CD4-positive, CD25-positive, alpha-beta regulatory T cell (primary cell): ENCODE measurements around the gene TACR1. TPM values are rescaled to one million over a fixed set of nuclear protein-coding genes. Genes with fewer than 3 reads are reported as not detected.
A peak's percentile ranks its signal among the peaks of the same experiment; 100 is the strongest.
"Not testable (repeated sequence)": the region's sequence is repeated elsewhere in the genome, so short reads cannot be mapped to it uniquely, and the experiment has no call there.

Source experiments
- ATAC-seq, 2 donors: fragments of 150-1000 bp; cut with Tn5 transposase; one replicate each; pipeline ENCODE4 v1.10.0; 2021; ENCODE audit warnings: low read depth in 2 of 2, moderate number of reproducible peaks in 2 of 2, moderate library complexity in 1 of 2
- DNase-seq, 3 donors: peaks; one replicate each; pipeline versions ENCODE4 v3.0.0 to v3.0.0-alpha.2; 2012 to 2022; ENCODE audit warnings: mixed read lengths in 1 of 3
- H3K27ac ChIP-seq: one replicate; pipeline ENCODE4 v1.7.0; 2013; ENCODE audit warnings: mild to moderate bottlenecking, low read length; ENCODE audit not compliant: insufficient read depth, poor library complexity, severe bottlenecking
- H3K27me3 ChIP-seq: one replicate; pipeline ENCODE4 v1.7.0; 2013; ENCODE audit warnings: low read length; ENCODE audit not compliant: control insufficient read depth, insufficient read depth
- H3K36me3 ChIP-seq: one replicate; pipeline ENCODE4 v1.7.0; 2013; ENCODE audit warnings: mild to moderate bottlenecking, low read length, moderate library complexity; ENCODE audit not compliant: control insufficient read depth, insufficient read depth
- H3K4me1 ChIP-seq: 2 replicates; pipeline ENCODE4 v1.7.0; 2013; ENCODE audit warnings: mild to moderate bottlenecking, low read length; ENCODE audit not compliant: insufficient read depth, control insufficient read depth, poor library complexity, severe bottlenecking
- H3K4me3 ChIP-seq: one replicate; pipeline ENCODE4 v1.7.0; 2013; ENCODE audit warnings: low read depth, mild to moderate bottlenecking, low read length, moderate library complexity
- H3K9me3 ChIP-seq, 2 experiments: 1 replicate in 1 of 2; 2 replicates in 1 of 2; pipeline ENCODE4 v1.7.0; 2013; ENCODE audit warnings: low read length in 2 of 2, mild to moderate bottlenecking in 1 of 2, moderate library complexity in 1 of 2; ENCODE audit not compliant: control insufficient read depth in 2 of 2
- H3K27ac Mint-ChIP-seq, 3 donors: one replicate each; pipeline ENCODE4 v1.8.0; 2020 to 2022; ENCODE audit warnings: mild to moderate bottlenecking in 3 of 3, mixed read lengths in 3 of 3, moderate library complexity in 2 of 3
- H3K27me3 Mint-ChIP-seq: one replicate; pipeline ENCODE4 v1.8.0; 2022; ENCODE audit warnings: mild to moderate bottlenecking, mixed read lengths
- H3K36me3 Mint-ChIP-seq: one replicate; pipeline ENCODE4 v1.8.0; 2020; ENCODE audit warnings: mixed read lengths
- H3K4me1 Mint-ChIP-seq, 4 donors: one replicate each; pipeline ENCODE4 v1.8.0; 2020 to 2022; ENCODE audit warnings: mixed read lengths in 4 of 4, mild to moderate bottlenecking in 1 of 4
- H3K4me3 Mint-ChIP-seq, 4 donors: one replicate each; pipeline ENCODE4 v1.8.0; 2020 to 2022; ENCODE audit warnings: mild to moderate bottlenecking in 4 of 4, mixed read lengths in 4 of 4, moderate library complexity in 3 of 4
- H3K9me3 Mint-ChIP-seq, 7 donors: one replicate each; pipeline ENCODE4 v1.8.0; 2020 to 2022; ENCODE audit warnings: mixed read lengths in 7 of 7, mild to moderate bottlenecking in 3 of 7, moderate library complexity in 2 of 7
- polyA plus RNA-seq, 4 donors: library from polyadenylated mRNA; unstranded; fragments of 300-500 nt; fragmentation: Illumina TruSeq; gene quantifications; one replicate each; pipeline ENCODE4 v1.2.3, GENCODE V29; 2021
- total RNA-seq: library from RNA; stranded (reverse); gene quantifications from one replicate; pipeline ENCODE4 v1.2.3, GENCODE V29; 2022

Gene TACR1
- total RNA-seq (not detected), polyA plus RNA-seq (under 1 TPM in 1 of 4 donors, not detected in 3; 0.09 TPM)

- DNase-seq (peak in 2 of 3 donors; percentile 27 to 59), ATAC-seq (no peak)
- H3K4me1 Mint-ChIP-seq: peaks cover 0 to 17% (median 4%) of the 10 kb centered on the region in 4 donors
- H3K27me3 Mint-ChIP-seq: peaks cover 74% of the 10 kb centered on the region
- peak within 1 kb of the TSS in 3 of 4 donors; percentile 24 to 78 (median 42) for H3K4me3 Mint-ChIP-seq
- no peak within 1 kb of the TSS for H3K27ac Mint-ChIP-seq
- no peaks in the 10 kb centered on the region for H3K9me3 ChIP-seq
- peaks cover 0 to 5% (median 1%) of the 10 kb centered on the region in 7 donors for H3K9me3 Mint-ChIP-seq
- no peak within 1 kb of the TSS for H3K4me3 ChIP-seq
- peaks cover 23% of the 10 kb centered on the region for H3K27me3 ChIP-seq
- no peaks in the 10 kb centered on the region for H3K36me3 Mint-ChIP-seq
- no peaks in the 10 kb centered on the region for H3K36me3 ChIP-seq
- peaks cover 5% of the 10 kb centered on the region for H3K4me1 ChIP-seq
- H3K27ac ChIP-seq: no peak within 1 kb of the TSS
Observed at GRCh38 chr2:75199428-75200011, at the start of gene TACR1. Gene TACR1 (minus strand): TSS chr2:75199520. CDS start chr2:75198934, 586 bp downstream.

GRCh38 chr2:75248581-75248980 lies 49.3 kb upstream of the TACR1 start:
- not testable (repeated sequence) for H3K27ac ChIP-seq, H3K27ac Mint-ChIP-seq, H3K4me3 Mint-ChIP-seq, H3K27me3 ChIP-seq, H3K9me3 ChIP-seq, H3K4me1 Mint-ChIP-seq, H3K36me3 Mint-ChIP-seq, H3K36me3 ChIP-seq, H3K4me3 ChIP-seq, ATAC-seq, DNase-seq, H3K4me1 ChIP-seq
- Mint-ChIP-seq H3K27me3 (peaks cover 15% of the 10 kb centered on the region), H3K9me3 (peaks cover 0 to 12% (median 5%) of the 10 kb centered on the region in 7 donors)

GRCh38 chr2:75246441-75247167 lies 47.3 kb upstream of the TACR1 start:
- Histone ChIP-seq H3K9me3 (peaks cover 0 to 5% of the 10 kb centered on the region in 2 experiments), H3K4me1 (no peaks in the 10 kb centered on the region), H3K36me3 (no peaks in the 10 kb centered on the region), H3K27me3 (no peaks in the 10 kb centered on the region), H3K27ac (no peak overlapping the region), H3K4me3 (no peak overlapping the region)
- Mint-ChIP-seq H3K9me3 (peaks cover 0 to 23% (median 6%) of the 10 kb centered on the region in 7 donors), H3K36me3 (no peaks in the 10 kb centered on the region), H3K4me3 (no peak overlapping the region), H3K27ac (no peak overlapping the region), H3K4me1 (no peaks in the 10 kb centered on the region), H3K27me3 (peaks cover 10% of the 10 kb centered on the region)
- DNase-seq: no peak
- ATAC-seq: no peak

- H3K36me3 Mint-ChIP-seq: no peaks in the 10 kb centered on the region
Observed at GRCh38 chr2:75243219-75243618, 43.9 kb upstream of the TACR1 start.

GRCh38 chr2:75241696-75242095 lies 42.4 kb upstream of the TACR1 start:
- Mint-ChIP-seq H3K27me3 (peaks cover 8% of the 10 kb centered on the region), H3K4me1 (no peaks in the 10 kb centered on the region), H3K27ac (no peak overlapping the region), H3K4me3 (no peak overlapping the region), H3K9me3 (peaks cover 0 to 18% (median 5%) of the 10 kb centered on the region in 7 donors), H3K36me3 (no peaks in the 10 kb centered on the region)
- ATAC-seq (no peak), DNase-seq (peak in 1 of 3 donors; percentile 1)
- no peak overlapping the region for H3K4me3 ChIP-seq
- no peaks in the 10 kb centered on the region for H3K36me3 ChIP-seq
- no peak overlapping the region for H3K27ac ChIP-seq
- no peaks in the 10 kb centered on the region for H3K9me3 ChIP-seq
- H3K4me1 ChIP-seq: no peaks in the 10 kb centered on the region
- H3K27me3 ChIP-seq: no peaks in the 10 kb centered on the region

More at GRCh38 chr2:75243219-75243618, 43.9 kb upstream of the TACR1 start:
- no peaks in the 10 kb centered on the region for H3K4me1 Mint-ChIP-seq
- H3K4me3 Mint-ChIP-seq: no peak overlapping the region
- Histone ChIP-seq H3K27me3 (no peaks in the 10 kb centered on the region), H3K4me3 (no peak overlapping the region), H3K4me1 (no peaks in the 10 kb centered on the region), H3K27ac (no peak overlapping the region), H3K36me3 (no peaks in the 10 kb centered on the region), H3K9me3 (no peaks in the 10 kb centered on the region)
- no peak for ATAC-seq
- no peak overlapping the region for H3K27ac Mint-ChIP-seq
- DNase-seq: no peak
- H3K27me3 Mint-ChIP-seq: peaks cover 12% of the 10 kb centered on the region
- H3K9me3 Mint-ChIP-seq: peaks cover 0 to 18% (median 5%) of the 10 kb centered on the region in 7 donors

GRCh38 chr2:75238670-75239330 lies 39.5 kb upstream of the TACR1 start:
- Histone ChIP-seq H3K27ac (no peak overlapping the region), H3K36me3 (no peaks in the 10 kb centered on the region), H3K9me3 (no peaks in the 10 kb centered on the region), H3K4me1 (no peaks in the 10 kb centered on the region), H3K4me3 (no peak overlapping the region), H3K27me3 (no peaks in the 10 kb centered on the region)
- no peak overlapping the region for H3K27ac Mint-ChIP-seq
- H3K36me3 Mint-ChIP-seq: no peaks in the 10 kb centered on the region
- peaks cover 6% of the 10 kb centered on the region for H3K27me3 Mint-ChIP-seq
- DNase-seq (no peak), ATAC-seq (no peak)
- peaks cover 0 to 16% (median 1%) of the 10 kb centered on the region in 7 donors for H3K9me3 Mint-ChIP-seq
- H3K4me1 Mint-ChIP-seq: no peaks in the 10 kb centered on the region
- H3K4me3 Mint-ChIP-seq: no peak overlapping the region

GRCh38 chr2:75237296-75237695 lies 38.0 kb upstream of the TACR1 start:
- H3K9me3 Mint-ChIP-seq: peaks cover 0 to 11% (median 1%) of the 10 kb centered on the region in 7 donors
- Histone ChIP-seq H3K36me3 (no peaks in the 10 kb centered on the region), H3K27ac (no peak overlapping the region), H3K4me3 (no peak overlapping the region), H3K9me3 (no peaks in the 10 kb centered on the region), H3K4me1 (no peaks in the 10 kb centered on the region), H3K27me3 (no peaks in the 10 kb centered on the region)
- no peak for DNase-seq
- ATAC-seq: no peak
- peaks cover 6% of the 10 kb centered on the region for H3K27me3 Mint-ChIP-seq
- H3K36me3 Mint-ChIP-seq: no peaks in the 10 kb centered on the region
- H3K4me3 Mint-ChIP-seq: peak overlapping the region in 1 of 4 donors; percentile 17
- no peaks in the 10 kb centered on the region for H3K4me1 Mint-ChIP-seq
- no peak overlapping the region for H3K27ac Mint-ChIP-seq
